Measurements from ENCODE around the gene ICAM1.
A peak's percentile ranks its signal among the peaks of the same experiment; 100 is the strongest.

The ICAM1 gene

GRCh38 chr19:10289167-10289835 lies 18.4 kb downstream of the ICAM1 start:
- CTCF ChIA-PET, result interaction anchor here (0.8 to 2.0 kb wide), 6 partner anchors 19 to 131 kb away, joined by 3 to 18 read pairs (median 4); partner anchors contain the start of genes ICAM1 and PDE4A
- Mint-ChIP-seq H3K9me3 (peaks cover 2% of the 10 kb centered on the region), H3K4me3 (peak overlapping the region; percentile 59), H3K36me3 (peaks cover 39% of the 10 kb centered on the region), H3K4me1 (peaks cover 80% of the 10 kb centered on the region), H3K27ac (no peak overlapping the region), H3K27me3 (peaks cover 80% of the 10 kb centered on the region)
- DNase-seq, result peak; percentile 74

GRCh38 chr19:10289836-10290356 lies 19.0 kb downstream of the ICAM1 start, which contains the start of gene ICAM5:
Gene ICAM5, plus strand, starts transcription at chr19:10289952. Its CDS starts 92 bp downstream, at chr19:10290044.
- peak within 1 kb of the TSS; percentile 68 for H3K4me3 Mint-ChIP-seq
- H3K27me3 Mint-ChIP-seq, result peaks cover 86% of the 10 kb centered on the region
- peaks cover 85% of the 10 kb centered on the region for H3K4me1 Mint-ChIP-seq
- peaks cover 33% of the 10 kb centered on the region for H3K36me3 Mint-ChIP-seq
- CTCF ChIA-PET, result interaction anchor here (1.3 to 2.0 kb wide), 4 partner anchors 19 to 131 kb away, joined by 3 to 18 read pairs (median 6); partner anchors contain the start of genes ICAM1 and PDE4A
- H3K27ac Mint-ChIP-seq, result peak within 1 kb of the TSS; percentile 76
- peaks cover 2% of the 10 kb centered on the region for H3K9me3 Mint-ChIP-seq
- peak; percentile 52 for DNase-seq

- peaks cover 91% of the 10 kb centered on the region for H3K27me3 Mint-ChIP-seq
- H3K4me1 Mint-ChIP-seq, result peaks cover 82% of the 10 kb centered on the region
- peak; percentile 33 for DNase-seq
- CTCF ChIA-PET, result interaction anchor here (0.5 to 2.0 kb wide), 3 partner anchors 20 to 265 kb away, joined by 3 to 18 read pairs (median 5); partner anchors contain the start of gene ICAM1
- peaks cover 2% of the 10 kb centered on the region for H3K9me3 Mint-ChIP-seq
- H3K27ac Mint-ChIP-seq, result peak overlapping the region; percentile 76
- peak overlapping the region; percentile 68 for H3K4me3 Mint-ChIP-seq
- peaks cover 28% of the 10 kb centered on the region for H3K36me3 Mint-ChIP-seq
Measured at GRCh38 chr19:10290357-10290875, 19.5 kb downstream of the ICAM1 start.

- peak overlapping the region; percentile 68 for H3K4me3 Mint-ChIP-seq
- H3K27me3 Mint-ChIP-seq, result peaks cover 97% of the 10 kb centered on the region
- peaks cover 82% of the 10 kb centered on the region for H3K4me1 Mint-ChIP-seq
- peaks cover 2% of the 10 kb centered on the region for H3K9me3 Mint-ChIP-seq
- peak; percentile 74 for DNase-seq
- peak overlapping the region; percentile 76 for H3K27ac Mint-ChIP-seq
- peaks cover 24% of the 10 kb centered on the region for H3K36me3 Mint-ChIP-seq
- CTCF ChIA-PET, result interaction anchor here (0.5 to 2.2 kb wide), 5 partner anchors 21 to 265 kb away, joined by 3 to 20 read pairs (median 5); partner anchors contain the start of gene ICAM1
Measured at GRCh38 chr19:10290876-10291553, 20.1 kb downstream of the ICAM1 start.

GRCh38 chr19:10291554-10292205 lies 20.8 kb downstream of the ICAM1 start:
- CTCF ChIA-PET, result interaction anchor here (0.6 to 2.2 kb wide), 5 partner anchors 21 to 126 kb away, joined by 3 to 20 read pairs (median 5); partner anchors contain the start of gene ICAM1
- Mint-ChIP-seq H3K9me3 (peaks cover 2% of the 10 kb centered on the region), H3K36me3 (peaks cover 19% of the 10 kb centered on the region), H3K27me3 (peaks cover 100% of the 10 kb centered on the region), H3K4me1 (peaks cover 77% of the 10 kb centered on the region), H3K4me3 (peak overlapping the region; percentile 68), H3K27ac (peak overlapping the region; percentile 68)
- DNase-seq, result no peak

GRCh38 chr19:10292206-10292788 lies 21.4 kb downstream of the ICAM1 start:
- Mint-ChIP-seq H3K4me1 (peaks cover 72% of the 10 kb centered on the region), H3K9me3 (peaks cover 2% of the 10 kb centered on the region), H3K27ac (peak overlapping the region; percentile 68), H3K27me3 (peaks cover 100% of the 10 kb centered on the region), H3K4me3 (peak overlapping the region; percentile 54), H3K36me3 (peaks cover 18% of the 10 kb centered on the region)
- DNase-seq, result peak; percentile 75
- CTCF ChIA-PET, result interaction anchor here (0.6 to 2.2 kb wide), 4 partner anchors 22 to 96 kb away, joined by 3 to 20 read pairs (median 7); partner anchors contain the start of gene ICAM1

- DNase-seq, result no peak
Measured at GRCh38 chr19:10292789-10293636, 22.1 kb downstream of the ICAM1 start.

GRCh38 chr19:10293637-10294367 lies 22.9 kb downstream of the ICAM1 start:
- no peak overlapping the region for H3K4me3 Mint-ChIP-seq
- CTCF ChIA-PET, result interaction anchor here (1.9 kb wide), 1 partner anchor 35 kb away, joined by 5 read pairs; no protein-coding TSS in a partner anchor
- DNase-seq, result no peak
- H3K27me3 Mint-ChIP-seq, result peaks cover 100% of the 10 kb centered on the region
- peaks cover 17% of the 10 kb centered on the region for H3K36me3 Mint-ChIP-seq
- peak overlapping the region; percentile 88 for H3K27ac Mint-ChIP-seq
- peaks cover 2% of the 10 kb centered on the region for H3K9me3 Mint-ChIP-seq
- H3K4me1 Mint-ChIP-seq, result peaks cover 59% of the 10 kb centered on the region

More at GRCh38 chr19:10292789-10293636, 22.1 kb downstream of the ICAM1 start:
- Mint-ChIP-seq H3K27me3 (peaks cover 100% of the 10 kb centered on the region), H3K4me1 (peaks cover 65% of the 10 kb centered on the region), H3K9me3 (peaks cover 2% of the 10 kb centered on the region), H3K36me3 (peaks cover 17% of the 10 kb centered on the region), H3K4me3 (peak overlapping the region; percentile 52), H3K27ac (peak overlapping the region; percentile 88)
- CTCF ChIA-PET, result interaction anchor here (1.8 to 2.2 kb wide), 2 partner anchors 23 to 33 kb away, joined by 9 to 20 read pairs; partner anchors contain the start of gene ICAM1

- Mint-ChIP-seq H3K27ac (no peak overlapping the region), H3K4me1 (peaks cover 53% of the 10 kb centered on the region), H3K9me3 (peaks cover 2% of the 10 kb centered on the region), H3K27me3 (peaks cover 100% of the 10 kb centered on the region), H3K4me3 (peak overlapping the region; percentile 53), H3K36me3 (peaks cover 17% of the 10 kb centered on the region)
- CTCF ChIA-PET, result interaction anchor here (1.9 kb wide), 1 partner anchor 35 kb away, joined by 5 read pairs; no protein-coding TSS in a partner anchor
- DNase-seq, result no peak
Measured at GRCh38 chr19:10294368-10294697, 23.4 kb downstream of the ICAM1 start.

GRCh38 chr19:10295305-10295846 lies 24.5 kb downstream of the ICAM1 start:
- peaks cover 14% of the 10 kb centered on the region for H3K36me3 Mint-ChIP-seq
- peak overlapping the region; percentile 76 for H3K4me3 Mint-ChIP-seq
- DNase-seq, result peak; percentile 86
- peaks cover 98% of the 10 kb centered on the region for H3K27me3 Mint-ChIP-seq
- CTCF ChIA-PET, result interaction anchor here (0.6 to 1.9 kb wide), 3 partner anchors 24 to 105 kb away, joined by 3 to 5 read pairs (median 3); no protein-coding TSS in a partner anchor
- H3K9me3 Mint-ChIP-seq, result peaks cover 2% of the 10 kb centered on the region
- peak overlapping the region; percentile 75 for H3K27ac Mint-ChIP-seq
- peaks cover 46% of the 10 kb centered on the region for H3K4me1 Mint-ChIP-seq

- H3K27me3 Mint-ChIP-seq, result peaks cover 95% of the 10 kb centered on the region
- H3K27ac Mint-ChIP-seq, result peak overlapping the region; percentile 75
- CTCF ChIA-PET, result interaction anchor here (0.6 to 1.9 kb wide), 3 partner anchors 24 to 104 kb away, joined by 3 to 5 read pairs (median 3); no protein-coding TSS in a partner anchor
- peaks cover 2% of the 10 kb centered on the region for H3K9me3 Mint-ChIP-seq
- peaks cover 40% of the 10 kb centered on the region for H3K4me1 Mint-ChIP-seq
- DNase-seq, result no peak
- peaks cover 14% of the 10 kb centered on the region for H3K36me3 Mint-ChIP-seq
- peak overlapping the region; percentile 76 for H3K4me3 Mint-ChIP-seq
Measured at GRCh38 chr19:10295847-10296591, 25.1 kb downstream of the ICAM1 start.
